H1 (cell line): ENCODE data around the gene SLC45A1.

Experiments used
- EZH2 ChIP-seq: fragments of 200-600 bp; sonication (generic); IDR thresholded peaks from 2 replicates; pipeline ENCODE4 v1.7.1; 2012; ENCODE audit warnings: low read depth, mild to moderate bottlenecking, moderate library complexity, low read length, inconsistent platforms; ENCODE audit not compliant: severe bottlenecking
- HDAC2 ChIP-seq, 2 experiments: fragments of 300-600 bp in 1 of 2; sonication (generic) in 1 of 2; IDR thresholded peaks; 2 replicates each; pipeline ENCODE4 v1.6.1; 2011 to 2012; ENCODE audit warnings: low read depth in 2 of 2, low read length in 2 of 2, mild to moderate bottlenecking in 2 of 2, moderate library complexity in 2 of 2, borderline replicate concordance in 1 of 2, inconsistent platforms in 1 of 2
- HDAC6 ChIP-seq: IDR thresholded peaks from one replicate; pipeline ENCODE4 v1.7.1; 2012; ENCODE audit warnings: low read depth, mild to moderate bottlenecking, inconsistent platforms, low read length, moderate library complexity
- POLR2A ChIP-seq, 2 experiments: IDR thresholded peaks; 1 replicate in 1 of 2; 2 replicates in 1 of 2; pipeline ENCODE4 v1.6.1; 2011; ENCODE audit warnings: low read depth in 2 of 2, low read length in 2 of 2, mild to moderate bottlenecking in 2 of 2; ENCODE audit errors: control extremely low read depth in 1 of 2
- POLR2AphosphoS5 ChIP-seq: IDR thresholded peaks from 2 replicates; pipeline ENCODE4 v1.6.1; 2011; ENCODE audit warnings: low read depth, low read length
- RBBP5 ChIP-seq: IDR thresholded peaks from 2 replicates; pipeline ENCODE4 v1.7.1; 2012; ENCODE audit warnings: low read depth, mild to moderate bottlenecking, inconsistent platforms, low read length, moderate library complexity, borderline replicate concordance
- SIN3A ChIP-seq, 2 experiments: IDR thresholded peaks in 1 of 2; conservative IDR thresholded peaks in 1 of 2; 2 replicates each; pipeline ENCODE4 v1.6.1; 2011 to 2012; ENCODE audit warnings: low read length in 2 of 2, improper control_type of control experiment in 1 of 2, low read depth in 1 of 2, mild to moderate bottlenecking in 1 of 2
- SIX5 ChIP-seq: IDR thresholded peaks from 2 replicates; pipeline ENCODE4 v1.6.1; 2011; ENCODE audit warnings: mild to moderate bottlenecking, low read depth, low read length
- TBP ChIP-seq: IDR thresholded peaks from 2 replicates; pipeline ENCODE4 v1.6.1; 2011; ENCODE audit warnings: low read depth, low read length, improper control_type of control experiment
- ZNF274 ChIP-seq: IDR thresholded peaks from 2 replicates; pipeline ENCODE4 v1.7.0; 2012; ENCODE audit warnings: low read length, borderline replicate concordance; ENCODE audit errors: extremely low read depth
- TF ChIP-seq, protein P1 (sequence below): IDR thresholded peaks from 2 replicates; pipeline ENCODE4 v1.6.1; 2012; ENCODE audit warnings: inconsistent platforms
- TF ChIP-seq, protein P2 (sequence below), 3 experiments: IDR thresholded peaks; 1 replicate in 2 of 3; 2 replicates in 1 of 3; pipeline versions ENCODE4 v1.5.1 to v1.6.1; 2011; ENCODE audit warnings: low read length in 3 of 3, mild to moderate bottlenecking in 3 of 3, inconsistent platforms in 2 of 3, low read depth in 1 of 3, moderate library complexity in 1 of 3; ENCODE audit not compliant: insufficient read depth in 1 of 3; ENCODE audit errors: control extremely low read depth in 1 of 3

DNA sequence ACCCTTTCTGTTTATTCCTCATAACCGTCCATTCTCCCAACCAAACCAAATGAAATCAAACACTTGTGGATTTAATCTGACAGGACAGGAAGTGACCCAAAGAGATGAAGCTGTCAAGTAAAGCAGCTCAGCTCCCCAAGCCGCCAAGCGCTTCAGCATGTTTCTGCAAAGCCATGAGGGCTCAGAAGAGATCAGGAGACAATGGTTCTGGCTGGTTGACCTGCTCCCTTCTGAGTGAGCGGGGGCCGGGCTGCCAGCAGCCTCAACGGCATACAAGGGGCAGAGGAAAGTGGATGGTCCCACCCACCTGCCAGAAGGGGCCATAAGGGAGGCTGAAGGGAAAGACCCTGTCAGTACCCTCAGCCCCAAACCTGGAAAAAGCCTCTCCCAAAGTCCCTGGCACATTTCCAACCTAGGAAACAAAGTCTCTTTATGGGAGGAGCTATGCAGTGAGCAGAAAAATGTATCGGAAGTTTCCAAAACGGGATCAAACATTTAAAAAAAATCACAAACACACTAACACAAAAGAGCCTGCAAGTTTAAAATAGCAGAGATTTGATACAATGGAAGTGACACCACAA, 45.4 kb downstream of the SLC45A1 start:
- TF ChIP-seq, protein P1, sequence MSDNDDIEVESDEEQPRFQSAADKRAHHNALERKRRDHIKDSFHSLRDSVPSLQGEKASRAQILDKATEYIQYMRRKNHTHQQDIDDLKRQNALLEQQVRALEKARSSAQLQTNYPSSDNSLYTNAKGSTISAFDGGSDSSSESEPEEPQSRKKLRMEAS = no peak
- TF ChIP-seq SIN3A (conservative IDR thresholded peaks at IDR 0.05 in 1 of 2, IDR thresholded peaks at IDR 0.05 in 1 of 2; ENCODE audit: low read depth in 1 of 2, low read length in 2 of 2) (no peak), RBBP5 (no peak), EZH2 (no peak), HDAC6 (no peak), ZNF274 (no peak), POLR2A (IDR thresholded peaks at IDR 0.05; ENCODE audit: control extremely low read depth in 1 of 2, low read depth in 2 of 2, low read length in 2 of 2) (no peak), POLR2AphosphoS5 (no peak), SIX5 (no peak), HDAC2 (IDR thresholded peaks at IDR 0.05; ENCODE audit: borderline replicate concordance in 1 of 2, low read depth in 2 of 2, low read length in 2 of 2) (no peak), TBP (no peak)
- TF ChIP-seq, protein P2, sequence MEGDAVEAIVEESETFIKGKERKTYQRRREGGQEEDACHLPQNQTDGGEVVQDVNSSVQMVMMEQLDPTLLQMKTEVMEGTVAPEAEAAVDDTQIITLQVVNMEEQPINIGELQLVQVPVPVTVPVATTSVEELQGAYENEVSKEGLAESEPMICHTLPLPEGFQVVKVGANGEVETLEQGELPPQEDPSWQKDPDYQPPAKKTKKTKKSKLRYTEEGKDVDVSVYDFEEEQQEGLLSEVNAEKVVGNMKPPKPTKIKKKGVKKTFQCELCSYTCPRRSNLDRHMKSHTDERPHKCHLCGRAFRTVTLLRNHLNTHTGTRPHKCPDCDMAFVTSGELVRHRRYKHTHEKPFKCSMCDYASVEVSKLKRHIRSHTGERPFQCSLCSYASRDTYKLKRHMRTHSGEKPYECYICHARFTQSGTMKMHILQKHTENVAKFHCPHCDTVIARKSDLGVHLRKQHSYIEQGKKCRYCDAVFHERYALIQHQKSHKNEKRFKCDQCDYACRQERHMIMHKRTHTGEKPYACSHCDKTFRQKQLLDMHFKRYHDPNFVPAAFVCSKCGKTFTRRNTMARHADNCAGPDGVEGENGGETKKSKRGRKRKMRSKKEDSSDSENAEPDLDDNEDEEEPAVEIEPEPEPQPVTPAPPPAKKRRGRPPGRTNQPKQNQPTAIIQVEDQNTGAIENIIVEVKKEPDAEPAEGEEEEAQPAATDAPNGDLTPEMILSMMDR (IDR thresholded peaks at IDR 0.05; ENCODE audit: control extremely low read depth in 1 of 3, insufficient read depth in 1 of 3, low read depth in 1 of 3, low read length in 3 of 3) = no peak
